PFSK-1 (cell line): ENCODE data around the gene PPARA.

Source experiments
- FOXP2 ChIP-seq: optimal IDR thresholded peaks from 2 replicates; pipeline ENCODE3; 2011; ENCODE audit warnings: borderline replicate concordance, control low read depth, inconsistent platforms; ENCODE audit not compliant: insufficient read depth; ENCODE audit errors: extremely low read length, extremely low read depth
- POLR2AphosphoS5 ChIP-seq: IDR thresholded peaks from 2 replicates; pipeline ENCODE4 v1.6.1; 2012; ENCODE audit warnings: low read depth, mild to moderate bottlenecking, control low read depth, low read length, moderate library complexity
- REST ChIP-seq, 2 experiments: IDR thresholded peaks; 2 replicates each; pipeline versions ENCODE4 v1.6.1 to v1.8.0; 2011 to 2012; ENCODE audit warnings: low read depth in 2 of 2, low read length in 2 of 2, control low read depth in 1 of 2, inconsistent platforms in 1 of 2, mild to moderate bottlenecking in 1 of 2, moderate library complexity in 1 of 2; ENCODE audit not compliant: insufficient read depth in 1 of 2
- SIN3A ChIP-seq: IDR thresholded peaks from 2 replicates; pipeline ENCODE4 v1.6.1; 2012; ENCODE audit warnings: mild to moderate bottlenecking, low read length, moderate library complexity, borderline replicate concordance; ENCODE audit not compliant: insufficient read depth
- TAF1 ChIP-seq: IDR thresholded peaks from 2 replicates; pipeline ENCODE4 v1.6.1; 2012; ENCODE audit warnings: low read length, control low read depth, borderline replicate concordance; ENCODE audit not compliant: insufficient read depth

The PPARA gene

GRCh38 chr22:46246178-46246577, 95.9 kb downstream of the PPARA start:
- TF ChIP-seq REST (IDR thresholded peaks at IDR 0.05; ENCODE audit: insufficient read depth in 1 of 2, low read depth in 2 of 2, low read length in 2 of 2) (no peak), TAF1 (no peak), FOXP2 (no peak), SIN3A (no peak), POLR2AphosphoS5 (no peak)

GRCh38 chr22:46247443-46247975, 97.2 kb downstream of the PPARA start:
- TF ChIP-seq REST (IDR thresholded peaks at IDR 0.05; ENCODE audit: insufficient read depth in 1 of 2, low read depth in 2 of 2, low read length in 2 of 2) (no peak), POLR2AphosphoS5 (no peak), TAF1 (no peak), SIN3A (no peak), FOXP2 (no peak)

GRCh38 chr22:46250035-46250782, 99.9 kb downstream of the PPARA start, which contains the start of gene CDPF1:
Gene CDPF1, minus strand, starts transcription at chr22:46250293. Its CDS starts 2,009 bp downstream, at chr22:46248284.
- TF ChIP-seq SIN3A (no peak), POLR2AphosphoS5 (peak; percentile 84), REST (IDR thresholded peaks at IDR 0.05; ENCODE audit: insufficient read depth in 1 of 2, low read depth in 2 of 2, low read length in 2 of 2) (peak in 1 of 2 experiments; percentile 32; a peak in 1 of 4 replicates), FOXP2 (peak; percentile 85), TAF1 (peak; percentile 76)

GRCh38 chr22:46250783-46251125, 100.4 kb downstream of the PPARA start:
- TF ChIP-seq TAF1 (no peak), FOXP2 (no peak), REST (IDR thresholded peaks at IDR 0.05; ENCODE audit: insufficient read depth in 1 of 2, low read depth in 2 of 2, low read length in 2 of 2) (no peak), POLR2AphosphoS5 (no peak), SIN3A (no peak)
